Astrocyte (in vitro differentiated cells and primary cell): ENCODE data around the gene ETV6. TPM values are rescaled to one million over a fixed set of nuclear protein-coding genes. Genes with fewer than 3 reads are reported as not detected.
A peak's percentile ranks its signal among the peaks of the same experiment; 100 is the strongest.

ENCODE experiments used
- DNase-seq: peaks from one replicate; pipeline ENCODE4 v3.0.0-alpha.2; 2010; ENCODE audit warnings: low read depth
- FAIRE-seq: peaks from 2 replicates; lab custom pipeline; 2011; peaks lifted over from hg19 to GRCh38; lab: Jason Lieb, UNC
- H2AFZ ChIP-seq: 2 replicates; pipeline ENCODE4 v1.6.0; 2012; ENCODE audit warnings: low read depth, low read length, inconsistent platforms
- H3K27ac ChIP-seq: 2 replicates; pipeline ENCODE4 v1.5.1; 2011; ENCODE audit warnings: low read depth, low read length, inconsistent platforms
- H3K27me3 ChIP-seq: 2 replicates; pipeline ENCODE4 v1.6.0; 2011; ENCODE audit warnings: low read length, inconsistent platforms; ENCODE audit not compliant: insufficient read depth
- H3K36me3 ChIP-seq: 2 replicates; pipeline ENCODE4 v1.5.1; 2011; ENCODE audit warnings: low read length, inconsistent platforms; ENCODE audit not compliant: insufficient read depth
- H3K4me1 ChIP-seq: 2 replicates; pipeline ENCODE4 v1.5.1; 2011; ENCODE audit warnings: low read length, inconsistent platforms; ENCODE audit not compliant: insufficient read depth
- H3K4me2 ChIP-seq: 2 replicates; pipeline ENCODE4 v1.6.0; 2012; ENCODE audit warnings: low read length, inconsistent platforms
- H3K4me3 ChIP-seq: 2 replicates; pipeline ENCODE4 v1.5.1; 2011; ENCODE audit warnings: low read depth, mild to moderate bottlenecking, low read length, inconsistent platforms; ENCODE audit not compliant: insufficient read depth
- H3K79me2 ChIP-seq: 2 replicates; pipeline ENCODE4 v1.6.0; 2012; ENCODE audit warnings: mild to moderate bottlenecking, low read length, inconsistent platforms; ENCODE audit not compliant: insufficient read depth
- H3K9ac ChIP-seq: 2 replicates; pipeline ENCODE4 v1.6.0; 2012; ENCODE audit warnings: mild to moderate bottlenecking, low read length, inconsistent platforms
- H3K9me3 ChIP-seq: 2 replicates; pipeline ENCODE4 v1.5.1; 2012; ENCODE audit warnings: low read depth, mild to moderate bottlenecking, low read length, inconsistent platforms; ENCODE audit not compliant: insufficient read depth
- H4K20me1 ChIP-seq: 2 replicates; pipeline ENCODE4 v1.6.0; 2012; ENCODE audit warnings: low read length, inconsistent platforms; ENCODE audit not compliant: insufficient read depth
- H3K27ac Mint-ChIP-seq: one replicate; pipeline ENCODE4 v1.8.0; 2021; ENCODE audit warnings: mild to moderate bottlenecking, mixed read lengths; ENCODE audit not compliant: unreplicated experiment
- H3K27me3 Mint-ChIP-seq: one replicate; pipeline ENCODE4 v1.8.0; 2021; ENCODE audit warnings: low read depth, mixed read lengths; ENCODE audit not compliant: unreplicated experiment
- H3K36me3 Mint-ChIP-seq: one replicate; pipeline ENCODE4 v1.8.0; 2021; ENCODE audit warnings: low read depth, mixed read lengths; ENCODE audit not compliant: unreplicated experiment
- H3K4me1 Mint-ChIP-seq: one replicate; pipeline ENCODE4 v1.8.0; 2021; ENCODE audit warnings: low read depth, mixed read lengths; ENCODE audit not compliant: unreplicated experiment
- H3K4me3 Mint-ChIP-seq: one replicate; pipeline ENCODE4 v1.8.0; 2021; ENCODE audit warnings: mild to moderate bottlenecking, moderate library complexity, mixed read lengths; ENCODE audit not compliant: unreplicated experiment
- H3K9me3 Mint-ChIP-seq: one replicate; pipeline ENCODE4 v1.8.0; 2021; ENCODE audit warnings: mild to moderate bottlenecking, mixed read lengths; ENCODE audit not compliant: unreplicated experiment
- CTCF ChIP-seq: IDR thresholded peaks from 2 replicates; pipeline ENCODE4 v1.5.1; 2011; ENCODE audit warnings: low read depth, mild to moderate bottlenecking, inconsistent platforms, low read length, moderate library complexity; ENCODE audit not compliant: insufficient read depth
- EZH2 ChIP-seq: IDR thresholded peaks from 2 replicates; pipeline ENCODE4 v1.6.1; 2012; ENCODE audit warnings: mild to moderate bottlenecking, low read length, inconsistent platforms; ENCODE audit not compliant: insufficient read depth
- total RNA-seq: library from RNA; stranded (reverse); gene quantifications from 2 replicates; pipeline ENCODE4 v1.2.1, GENCODE V29; 2021

ETV6 gene
- total RNA-seq, 1 donor from 2014 or later, result 41.2 TPM

GRCh38 chr12:11607313-11608081 lies 42.0 kb upstream of the ETV6 start:
- no peaks in the 10 kb centered on the region for H4K20me1 ChIP-seq
- no peaks in the 10 kb centered on the region for H3K9me3 ChIP-seq
- H3K79me2 ChIP-seq, result no peaks in the 10 kb centered on the region
- H2AFZ ChIP-seq, result no peak overlapping the region
- FAIRE-seq, result no peak
- H3K4me3 Mint-ChIP-seq, result no peak overlapping the region
- H3K4me2 ChIP-seq, result peak overlapping the region; percentile 5
- no peak overlapping the region for H3K27ac ChIP-seq
- H3K9ac ChIP-seq, result no peak overlapping the region
- H3K9me3 Mint-ChIP-seq, result peaks cover 2% of the 10 kb centered on the region
- H3K4me1 Mint-ChIP-seq, result peaks cover 3% of the 10 kb centered on the region
- H3K4me3 ChIP-seq, result no peak overlapping the region
- no peaks in the 10 kb centered on the region for H3K36me3 Mint-ChIP-seq
- TF ChIP-seq CTCF (no peak), EZH2 (no peak)
- no peaks in the 10 kb centered on the region for H3K36me3 ChIP-seq
- peak; percentile 76 for DNase-seq
- H3K27ac Mint-ChIP-seq, result no peak overlapping the region
- H3K27me3 Mint-ChIP-seq, result peaks cover 2% of the 10 kb centered on the region
- peaks cover 7% of the 10 kb centered on the region for H3K4me1 ChIP-seq
- H3K27me3 ChIP-seq, result no peaks in the 10 kb centered on the region

GRCh38 chr12:11609045-11609444 lies 40.4 kb upstream of the ETV6 start:
- no peak overlapping the region for H3K27ac Mint-ChIP-seq
- no peak overlapping the region for H3K4me3 ChIP-seq
- peaks cover 3% of the 10 kb centered on the region for H3K4me1 Mint-ChIP-seq
- H3K4me3 Mint-ChIP-seq, result no peak overlapping the region
- H3K27me3 Mint-ChIP-seq, result peaks cover 2% of the 10 kb centered on the region
- H2AFZ ChIP-seq, result peak overlapping the region; percentile 47
- no peaks in the 10 kb centered on the region for H3K27me3 ChIP-seq
- H3K4me2 ChIP-seq, result no peak overlapping the region
- H3K9me3 ChIP-seq, result no peaks in the 10 kb centered on the region
- FAIRE-seq (no peak), DNase-seq (no peak)
- peaks cover 7% of the 10 kb centered on the region for H3K4me1 ChIP-seq
- H3K9me3 Mint-ChIP-seq, result peaks cover 2% of the 10 kb centered on the region
- no peak overlapping the region for H3K27ac ChIP-seq
- H3K9ac ChIP-seq, result no peak overlapping the region
- H4K20me1 ChIP-seq, result no peaks in the 10 kb centered on the region
- no peaks in the 10 kb centered on the region for H3K79me2 ChIP-seq
- no peaks in the 10 kb centered on the region for H3K36me3 Mint-ChIP-seq
- TF ChIP-seq CTCF (no peak), EZH2 (no peak)
- no peaks in the 10 kb centered on the region for H3K36me3 ChIP-seq

- Mint-ChIP-seq H3K27me3 (no peaks in the 10 kb centered on the region), H3K27ac (no peak overlapping the region), H3K4me1 (no peaks in the 10 kb centered on the region), H3K4me3 (no peak overlapping the region), H3K9me3 (no peaks in the 10 kb centered on the region), H3K36me3 (no peaks in the 10 kb centered on the region)
- Histone ChIP-seq H3K9ac (no peak overlapping the region), H4K20me1 (no peaks in the 10 kb centered on the region), H3K79me2 (no peaks in the 10 kb centered on the region), H3K27me3 (no peaks in the 10 kb centered on the region), H3K4me3 (no peak overlapping the region), H3K9me3 (no peaks in the 10 kb centered on the region), H3K27ac (no peak overlapping the region), H2AFZ (no peak overlapping the region), H3K4me2 (no peak overlapping the region), H3K36me3 (no peaks in the 10 kb centered on the region), H3K4me1 (no peaks in the 10 kb centered on the region)
- FAIRE-seq, result no peak
- no peak for DNase-seq
- no peak for TF ChIP-seq EZH2
Measured at GRCh38 chr12:11615481-11615880, 34.0 kb upstream of the ETV6 start.
